ENCODE results near the gene BCKDHA.
"Not testable (repeated sequence)": the region's sequence is repeated elsewhere in the genome, so short reads cannot be mapped to it uniquely, and the experiment has no call there.

BCKDHA gene

GRCh38 chr19:41443813-41444455, 46.3 kb downstream of the BCKDHA start:
- no peak for DNase-seq (ENCODE audit: low read depth in 3 of 3)

GRCh38 chr19:41445575-41445974, 48.0 kb downstream of the BCKDHA start:
- DNase-seq (ENCODE audit: low read depth in 3 of 3): no peak

- no peak for DNase-seq (ENCODE audit: low read depth in 3 of 3)
Measured at GRCh38 chr19:41447732-41448332, 50.2 kb downstream of the BCKDHA start.

- DNase-seq (ENCODE audit: low read depth in 3 of 3): peak; percentile 42 to 68 (median 56)
Measured at GRCh38 chr19:41449079-41449864, 51.7 kb downstream of the BCKDHA start.

GRCh38 chr19:41449865-41450178, 52.2 kb downstream of the BCKDHA start:
- no peak for DNase-seq (ENCODE audit: low read depth in 3 of 3)

GRCh38 chr19:41452584-41453275, 55.1 kb downstream of the BCKDHA start:
- DNase-seq (ENCODE audit: low read depth in 3 of 3): no peak

- DNase-seq (ENCODE audit: low read depth in 3 of 3): no peak
Measured at GRCh38 chr19:41455936-41456335, 58.3 kb downstream of the BCKDHA start.

GRCh38 chr19:41456342-41456918, 58.8 kb downstream of the BCKDHA start:
- DNase-seq (ENCODE audit: low read depth in 3 of 3): no peak

GRCh38 chr19:41457241-41457640, 59.6 kb downstream of the BCKDHA start:
- DNase-seq (ENCODE audit: low read depth in 3 of 3): no peak

GRCh38 chr19:41462497-41462896, 64.9 kb downstream of the BCKDHA start:
- no peak for DNase-seq (ENCODE audit: low read depth in 3 of 3)

- DNase-seq (ENCODE audit: low read depth in 3 of 3): not testable (repeated sequence)
Measured at GRCh38 chr19:41463257-41464256, 65.9 kb downstream of the BCKDHA start.
